SK-N-SH treated with all-trans-retinoic acid at 6 μM for 48 hours (cell line): ENCODE results near the gene GLRA1.

Experiments
- ATAC-seq: fragments of 200-7000 bp; cut with Tn5 transposase; 3 replicates; pipeline ENCODE4 v1.9.1; 2020; ENCODE audit warnings: mild to moderate bottlenecking, moderate library complexity
- ARNTL ChIP-seq: fragments of 450-650 bp; formaldehyde crosslinking; IDR thresholded peaks from 2 replicates; pipeline ENCODE4 v1.5.0; 2020; ENCODE audit warnings: low read depth, mild to moderate bottlenecking, moderate library complexity, borderline replicate concordance
- BACH2 ChIP-seq: fragments of 250-450 bp; sonication (Bioruptor Pico); IDR thresholded peaks from 2 replicates; pipeline ENCODE4 v1.9.0; 2021; ENCODE audit warnings: mild to moderate bottlenecking, borderline replicate concordance
- CSDC2 ChIP-seq: fragments of 250-450 bp; sonication (Bioruptor Pico); IDR thresholded peaks from 2 replicates; pipeline ENCODE4 v1.5.0; 2020; ENCODE audit warnings: mild to moderate bottlenecking, moderate library complexity
- ESRRG ChIP-seq: fragments of 250-450 bp; sonication (Bioruptor Pico); IDR thresholded peaks from 2 replicates; pipeline ENCODE4 v1.6.1; 2021; ENCODE audit warnings: mild to moderate bottlenecking
- GLIS3 ChIP-seq: fragments of 250-450 bp; sonication (Bioruptor Pico); IDR thresholded peaks from 2 replicates; pipeline ENCODE4 v1.5.0; 2020; ENCODE audit warnings: mild to moderate bottlenecking, moderate library complexity
- ISL1 ChIP-seq: fragments of 250-450 bp; sonication (Bioruptor Pico); IDR thresholded peaks from 2 replicates; pipeline ENCODE4 v2.1.2; 2022; ENCODE audit warnings: mild to moderate bottlenecking, moderate library complexity
- OSR1 ChIP-seq: fragments of 250-450 bp; sonication (Bioruptor Pico); IDR thresholded peaks from 2 replicates; pipeline ENCODE4 v1.8.0; 2022; ENCODE audit warnings: moderate library complexity, mild to moderate bottlenecking, inconsistent platforms
- PATZ1 ChIP-seq: fragments of 250-450 bp; sonication (Bioruptor Pico); IDR thresholded peaks from 2 replicates; pipeline ENCODE4 v1.8.0; 2020; ENCODE audit warnings: mild to moderate bottlenecking, moderate library complexity, borderline replicate concordance
- PPARA ChIP-seq: fragments of 250-450 bp; sonication (Bioruptor Pico); IDR thresholded peaks from 2 replicates; pipeline ENCODE4 v1.5.0; 2020; ENCODE audit warnings: mild to moderate bottlenecking, borderline replicate concordance
- RARB ChIP-seq: fragments of 250-450 bp; sonication (Bioruptor Pico); IDR thresholded peaks from 2 replicates; pipeline ENCODE4 v1.8.0; 2021; ENCODE audit warnings: mild to moderate bottlenecking, moderate library complexity
- SNAI2 ChIP-seq: fragments of 250-450 bp; sonication (Bioruptor Pico); IDR thresholded peaks from 2 replicates; pipeline ENCODE4 v1.5.0; 2020; ENCODE audit warnings: mild to moderate bottlenecking, moderate library complexity
- TCF4 ChIP-seq: fragments of 250-450 bp; sonication (Bioruptor Pico); IDR thresholded peaks from 2 replicates; pipeline ENCODE4 v1.8.0; 2021; ENCODE audit warnings: mild to moderate bottlenecking, moderate library complexity, borderline replicate concordance
- TOX ChIP-seq: fragments of 250-450 bp; sonication (Bioruptor Pico); IDR thresholded peaks from 2 replicates; pipeline ENCODE4 v1.8.0; 2021; ENCODE audit warnings: mild to moderate bottlenecking, moderate library complexity, borderline replicate concordance
- TSHZ2 ChIP-seq: fragments of 250-450 bp; sonication (Bioruptor Pico); IDR thresholded peaks from 2 replicates; pipeline ENCODE4 v1.5.0; 2020; ENCODE audit warnings: mild to moderate bottlenecking, moderate library complexity
- ZC3H10 ChIP-seq: fragments of 250-450 bp; sonication (Bioruptor Pico); IDR thresholded peaks from 2 replicates; pipeline ENCODE4 v1.5.1; 2021; ENCODE audit warnings: mild to moderate bottlenecking, moderate library complexity
- ZFP3 ChIP-seq: fragments of 250-450 bp; sonication (Bioruptor Pico); IDR thresholded peaks from 2 replicates; pipeline ENCODE4 v1.5.0; 2020; ENCODE audit warnings: mild to moderate bottlenecking, moderate library complexity
- ZFP30 ChIP-seq: fragments of 450-650 bp; formaldehyde crosslinking; IDR thresholded peaks from 2 replicates; pipeline ENCODE4 v1.5.0; 2022; ENCODE audit warnings: mild to moderate bottlenecking, moderate library complexity
- ZNF565 ChIP-seq: fragments of 450-650 bp; formaldehyde crosslinking; conservative IDR thresholded peaks from 2 replicates; pipeline ENCODE4 v1.5.0; 2020; ENCODE audit warnings: low read depth, mild to moderate bottlenecking, moderate library complexity
- ZNF70 ChIP-seq: fragments of 450-650 bp; formaldehyde crosslinking; IDR thresholded peaks from 2 replicates; pipeline ENCODE4 v1.5.0; 2020; ENCODE audit warnings: mild to moderate bottlenecking, moderate library complexity
- ZNF8 ChIP-seq: fragments of 450-650 bp; formaldehyde crosslinking; IDR thresholded peaks from 2 replicates; pipeline ENCODE4 v1.5.0; 2020; ENCODE audit warnings: mild to moderate bottlenecking, moderate library complexity
- TF ChIP-seq, protein P1 (sequence below): fragments of 250-450 bp; sonication (Bioruptor Pico); IDR thresholded peaks from 2 replicates; pipeline ENCODE4 v1.5.1; 2020; ENCODE audit warnings: low read depth, mild to moderate bottlenecking, moderate library complexity
- TF ChIP-seq, protein P2 (sequence below): fragments of 250-450 bp; sonication (Bioruptor Pico); IDR thresholded peaks from 2 replicates; pipeline ENCODE4 v1.8.0; 2021; ENCODE audit warnings: low read depth, mild to moderate bottlenecking, moderate library complexity, borderline replicate concordance

The GLRA1 gene

GRCh38 chr5:151937851-151938250, 13.2 kb upstream of the GLRA1 start:
- ATAC-seq, result no peak
- TF ChIP-seq ISL1 (CRISPR knock-in tag) (no peak), PPARA (CRISPR knock-in tag) (no peak), ZNF565 (CRISPR knock-in tag) (no peak), ZNF70 (CRISPR knock-in tag) (no peak), TCF4 (no peak), ZNF8 (no peak), ZFP30 (CRISPR knock-in tag) (no peak), ARNTL (CRISPR knock-in tag) (no peak), GLIS3 (no peak)

GRCh38 chr5:151935135-151935695, 10.6 kb upstream of the GLRA1 start:
- no peak for ATAC-seq
- TF ChIP-seq PATZ1 (CRISPR knock-in tag), result no peak
- TF ChIP-seq TCF4, result no peak

- ATAC-seq, result no peak
- TF ChIP-seq CSDC2 (CRISPR knock-in tag) (no peak), ZFP30 (CRISPR knock-in tag) (no peak), TCF4 (no peak), TOX (CRISPR knock-in tag) (no peak), GLIS3 (no peak), SNAI2 (no peak), ISL1 (CRISPR knock-in tag) (no peak), ZNF565 (CRISPR knock-in tag) (no peak), ZNF70 (CRISPR knock-in tag) (no peak)
These were observed 6.6 kb upstream of the GLRA1 start for GRCh38 chr5:151931260-151931659.

- ATAC-seq, result no peak
- TF ChIP-seq RARB (CRISPR knock-in tag) (no peak), GLIS3 (no peak), TCF4 (no peak), ZFP30 (CRISPR knock-in tag) (no peak), ARNTL (CRISPR knock-in tag) (no peak)
- TF ChIP-seq, all 23 proteins: peak for 0
These were observed 1.5 kb upstream of the GLRA1 start for GRCh38 chr5:151926188-151926587.

DNA sequence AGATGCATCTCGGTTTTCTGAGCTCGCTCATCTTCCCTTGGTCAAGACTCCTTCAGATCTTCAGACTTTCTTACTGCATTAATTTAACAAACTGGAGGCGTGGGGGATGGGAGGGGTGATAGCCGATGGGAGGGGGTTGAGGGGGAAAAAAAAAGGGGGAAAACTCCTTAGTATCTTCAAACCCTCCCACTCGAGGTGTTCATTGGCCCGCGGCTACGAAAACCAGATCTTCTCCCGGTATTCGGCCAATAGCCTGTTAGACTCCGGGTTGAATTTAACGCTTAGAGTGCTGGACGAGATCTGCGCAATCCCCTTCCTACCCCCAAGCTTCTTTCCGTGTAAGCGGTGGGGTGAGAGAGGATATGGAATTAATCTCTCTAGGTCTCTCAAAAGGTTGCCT, 689 bp upstream of the GLRA1 start:
- ATAC-seq, result no peak
- no peak for TF ChIP-seq ZFP3
- TF ChIP-seq, protein P1, sequence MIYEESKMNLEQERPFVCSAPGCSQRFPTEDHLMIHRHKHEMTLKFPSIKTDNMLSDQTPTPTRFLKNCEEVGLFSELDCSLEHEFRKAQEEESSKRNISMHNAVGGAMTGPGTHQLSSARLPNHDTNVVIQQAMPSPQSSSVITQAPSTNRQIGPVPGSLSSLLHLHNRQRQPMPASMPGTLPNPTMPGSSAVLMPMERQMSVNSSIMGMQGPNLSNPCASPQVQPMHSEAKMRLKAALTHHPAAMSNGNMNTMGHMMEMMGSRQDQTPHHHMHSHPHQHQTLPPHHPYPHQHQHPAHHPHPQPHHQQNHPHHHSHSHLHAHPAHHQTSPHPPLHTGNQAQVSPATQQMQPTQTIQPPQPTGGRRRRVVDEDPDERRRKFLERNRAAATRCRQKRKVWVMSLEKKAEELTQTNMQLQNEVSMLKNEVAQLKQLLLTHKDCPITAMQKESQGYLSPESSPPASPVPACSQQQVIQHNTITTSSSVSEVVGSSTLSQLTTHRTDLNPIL (CRISPR knock-in tag), result no peak
- TF ChIP-seq TSHZ2, result no peak
- no peak for TF ChIP-seq ESRRG (CRISPR knock-in tag)
- no peak for TF ChIP-seq ISL1 (CRISPR knock-in tag)
- no peak for TF ChIP-seq ZC3H10 (CRISPR knock-in tag)
- no peak for TF ChIP-seq ARNTL (CRISPR knock-in tag)
- TF ChIP-seq ZFP30 (CRISPR knock-in tag), result no peak
- no peak for TF ChIP-seq BACH2 (CRISPR knock-in tag)
- TF ChIP-seq, protein P2, sequence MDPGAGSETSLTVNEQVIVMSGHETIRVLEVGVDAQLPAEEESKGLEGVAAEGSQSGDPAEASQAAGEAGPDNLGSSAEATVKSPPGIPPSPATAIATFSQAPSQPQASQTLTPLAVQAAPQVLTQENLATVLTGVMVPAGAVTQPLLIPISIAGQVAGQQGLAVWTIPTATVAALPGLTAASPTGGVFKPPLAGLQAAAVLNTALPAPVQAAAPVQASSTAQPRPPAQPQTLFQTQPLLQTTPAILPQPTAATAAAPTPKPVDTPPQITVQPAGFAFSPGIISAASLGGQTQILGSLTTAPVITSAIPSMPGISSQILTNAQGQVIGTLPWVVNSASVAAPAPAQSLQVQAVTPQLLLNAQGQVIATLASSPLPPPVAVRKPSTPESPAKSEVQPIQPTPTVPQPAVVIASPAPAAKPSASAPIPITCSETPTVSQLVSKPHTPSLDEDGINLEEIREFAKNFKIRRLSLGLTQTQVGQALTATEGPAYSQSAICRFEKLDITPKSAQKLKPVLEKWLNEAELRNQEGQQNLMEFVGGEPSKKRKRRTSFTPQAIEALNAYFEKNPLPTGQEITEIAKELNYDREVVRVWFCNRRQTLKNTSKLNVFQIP (CRISPR knock-in tag), result no peak
- TF ChIP-seq RARB (CRISPR knock-in tag), result no peak
- no peak for TF ChIP-seq SNAI2
- TF ChIP-seq OSR1 (CRISPR knock-in tag), result no peak
- TF ChIP-seq TCF4, result no peak
- no peak for TF ChIP-seq ZNF8
- TF ChIP-seq TOX (CRISPR knock-in tag), result no peak
- TF ChIP-seq PATZ1 (CRISPR knock-in tag), result no peak
- no peak for TF ChIP-seq GLIS3
